Right lung (tissue), 5 donors: ENCODE measurements around the gene NTRK1. TPM values are rescaled to one million over a fixed set of nuclear protein-coding genes. Genes with fewer than 3 reads are reported as not detected.
A peak's percentile ranks its signal among the peaks of the same experiment; 100 is the strongest.

ENCODE experiments used
- DNase-seq, 2 donors: peaks; one replicate each; pipeline ENCODE4 v3.0.0-alpha.2; 2013
- polyA plus RNA-seq, 5 donors: library from polyadenylated mRNA; unstranded; fragments of 120-200 nt; gene quantifications; one replicate each; pipeline versions ENCODE4 v1.2.1 to v1.2.3, GENCODE V29; 2013; ENCODE audit warnings: inconsistent platforms in 1 of 5, low replicate concordance in 1 of 5; ENCODE audit not compliant: insufficient read length in 5 of 5, insufficient read depth in 1 of 5

NTRK1 gene
- polyA plus RNA-seq, 5 donors: 0.10 to 0.21 (median 0.18) TPM

DNA sequence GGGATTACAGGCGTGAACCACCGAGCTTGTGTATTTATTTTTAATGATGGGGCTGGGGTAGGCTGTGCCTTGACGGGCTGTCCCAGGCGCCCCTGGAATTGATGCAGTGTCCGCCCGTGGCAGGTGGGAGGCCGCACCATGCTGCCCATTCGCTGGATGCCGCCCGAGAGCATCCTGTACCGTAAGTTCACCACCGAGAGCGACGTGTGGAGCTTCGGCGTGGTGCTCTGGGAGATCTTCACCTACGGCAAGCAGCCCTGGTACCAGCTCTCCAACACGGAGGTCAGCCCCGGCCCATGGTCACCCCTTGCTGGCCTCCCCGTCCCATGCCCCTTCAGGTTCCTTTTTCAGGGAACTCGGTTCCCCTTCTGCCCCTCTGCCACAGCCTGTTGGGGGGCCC lies 19.2 kb downstream of the NTRK1 start:
- DNase-seq: no peak

DNA sequence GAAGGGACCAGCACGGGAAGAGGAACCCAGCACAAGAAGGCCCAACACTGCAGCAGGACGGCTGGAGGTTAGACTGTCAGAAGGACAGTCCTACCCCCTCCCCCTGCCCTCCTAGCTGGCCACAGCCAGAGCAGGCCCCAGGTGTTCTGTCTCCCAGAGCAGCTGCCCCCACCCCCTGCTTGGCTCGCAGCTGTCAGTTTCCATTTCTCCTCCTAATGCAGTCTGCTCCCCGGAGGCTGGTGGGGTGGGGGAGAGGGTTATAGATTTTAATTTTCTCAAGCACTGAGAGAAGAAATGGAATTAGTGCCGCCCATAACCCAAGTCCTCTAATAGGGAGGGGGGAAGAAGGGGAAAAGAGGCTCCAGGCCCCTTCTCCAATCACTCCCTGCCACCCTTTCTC lies 19.8 kb downstream of the NTRK1 start:
- DNase-seq: no peak

DNA sequence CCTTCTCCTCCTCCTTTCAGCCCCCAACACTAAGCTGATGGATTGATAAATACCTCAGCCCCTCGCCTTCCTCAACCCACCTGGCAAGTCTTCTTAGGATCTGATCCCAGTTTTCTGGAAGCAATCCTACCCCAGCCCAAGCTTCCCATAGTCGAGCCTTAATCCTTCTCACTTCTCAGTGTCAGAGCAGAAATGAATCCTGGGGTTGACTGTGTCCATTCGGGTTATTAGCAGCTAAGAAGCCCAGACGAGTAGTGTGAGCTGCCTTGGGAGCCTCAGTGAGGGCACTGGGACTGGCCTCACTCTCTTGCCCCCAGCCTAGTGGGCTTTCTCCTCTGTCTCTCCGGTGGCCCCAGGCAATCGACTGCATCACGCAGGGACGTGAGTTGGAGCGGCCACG lies 20.4 kb downstream of the NTRK1 start:
- DNase-seq: no peak

DNA sequence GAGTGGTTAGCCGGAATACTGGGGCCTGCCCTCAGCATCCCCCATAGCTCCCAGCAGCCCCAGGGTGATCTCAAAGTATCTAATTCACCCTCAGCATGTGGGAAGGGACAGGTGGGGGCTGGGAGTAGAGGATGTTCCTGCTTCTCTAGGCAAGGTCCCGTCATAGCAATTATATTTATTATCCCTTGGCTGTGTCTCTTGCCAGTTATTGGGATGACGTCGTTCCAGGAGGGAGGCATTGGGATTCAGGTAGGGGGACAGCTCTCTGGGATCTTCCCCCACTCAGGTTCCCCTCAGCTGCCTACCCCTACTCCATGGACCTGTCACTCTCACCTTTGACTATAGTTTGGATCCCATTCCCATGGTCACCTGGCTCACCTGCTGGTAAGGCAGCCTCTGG lies 21.0 kb downstream of the NTRK1 start:
- no peak for DNase-seq

DNA sequence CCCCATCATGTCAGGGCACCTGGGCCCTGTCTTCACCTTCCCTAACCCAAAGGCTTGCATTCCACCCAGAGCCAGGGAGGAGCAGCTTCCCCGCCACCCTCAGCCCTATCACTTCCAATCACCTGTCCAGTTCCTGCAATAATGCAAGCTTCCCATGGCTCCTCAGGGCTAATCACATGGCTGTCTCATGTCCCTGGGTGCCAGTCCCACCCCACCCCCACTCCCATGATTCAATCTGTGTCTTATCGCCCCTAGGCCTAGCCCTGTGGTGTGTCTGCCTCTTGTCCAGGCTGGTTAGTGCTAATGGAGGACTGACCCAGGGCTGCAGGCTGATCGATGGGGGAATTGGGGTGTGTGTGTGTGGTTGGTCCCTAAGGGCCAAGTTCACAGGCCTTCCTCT lies 21.9 kb downstream of the NTRK1 start:
- no peak for DNase-seq

DNA sequence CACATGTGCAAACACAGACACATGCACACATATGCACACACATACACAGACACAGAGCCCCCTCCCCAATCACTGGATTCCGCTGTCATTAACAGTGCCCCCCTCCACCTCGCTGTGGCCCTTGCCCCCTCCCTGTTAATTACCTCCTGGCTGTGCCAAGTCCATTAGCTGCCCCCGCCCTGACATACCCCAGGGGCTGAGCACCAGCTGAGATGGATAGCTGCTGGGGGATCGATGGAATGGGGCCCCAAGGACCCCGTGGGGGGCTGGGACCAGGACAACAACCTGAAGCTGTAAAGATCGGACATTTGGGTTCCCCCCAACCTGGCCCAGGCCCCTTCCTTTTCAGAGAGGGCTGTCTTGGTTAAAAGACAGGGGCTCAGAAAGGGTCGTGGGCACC lies 23.3 kb downstream of the NTRK1 start:
- DNase-seq: no peak

DNA sequence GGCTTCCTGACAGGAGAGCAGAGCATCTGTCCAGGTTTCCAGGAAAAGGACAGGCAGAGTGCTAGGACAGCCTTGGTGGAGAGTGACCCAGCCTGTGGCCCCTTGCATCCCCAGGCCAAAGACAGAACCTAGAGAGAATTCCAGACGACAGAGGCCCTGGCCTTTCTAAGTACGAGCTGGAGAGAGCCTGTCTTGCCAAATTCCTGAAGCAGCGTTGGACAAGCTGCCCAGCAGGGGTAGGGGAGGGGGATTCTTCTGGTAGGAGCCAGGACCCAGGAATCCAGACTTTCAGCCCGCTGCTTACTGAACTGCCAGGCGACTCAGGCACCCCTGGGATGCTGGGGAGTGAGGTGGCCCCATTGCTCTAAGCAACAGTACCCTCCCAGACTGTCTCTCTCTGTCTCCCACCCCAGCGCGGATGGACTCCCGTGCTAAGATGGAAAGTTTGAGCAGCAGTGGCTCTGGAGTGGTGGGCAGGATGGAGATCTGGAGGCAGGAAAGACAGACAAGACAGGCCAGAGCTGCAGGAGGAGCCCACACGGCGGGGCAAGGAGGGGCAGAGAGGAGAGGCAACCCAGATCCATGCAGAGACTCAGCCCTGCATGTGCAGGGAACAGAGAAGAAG lies 24.0 kb downstream of the NTRK1 start:
- DNase-seq: no peak

DNA sequence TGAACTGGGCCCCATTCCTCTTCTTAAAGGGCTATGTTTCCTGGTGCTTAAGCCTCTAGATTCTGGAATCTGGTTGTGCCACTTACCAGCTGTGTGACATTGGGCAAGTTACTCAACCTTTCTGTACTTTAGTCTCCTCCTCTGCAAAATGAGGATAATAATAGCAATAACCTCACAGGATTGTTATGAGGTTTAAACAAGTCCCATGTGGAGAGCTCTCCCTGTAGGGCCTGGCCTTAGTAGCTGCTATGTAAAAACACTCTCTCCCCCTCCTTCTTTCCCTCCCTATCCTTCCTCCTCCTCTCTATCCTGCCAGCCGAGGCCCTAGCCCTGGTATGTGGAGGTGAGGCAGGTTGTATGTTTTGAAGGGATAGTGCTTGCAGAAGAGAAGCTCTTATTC lies 24.6 kb downstream of the NTRK1 start:
- no peak for DNase-seq

DNA sequence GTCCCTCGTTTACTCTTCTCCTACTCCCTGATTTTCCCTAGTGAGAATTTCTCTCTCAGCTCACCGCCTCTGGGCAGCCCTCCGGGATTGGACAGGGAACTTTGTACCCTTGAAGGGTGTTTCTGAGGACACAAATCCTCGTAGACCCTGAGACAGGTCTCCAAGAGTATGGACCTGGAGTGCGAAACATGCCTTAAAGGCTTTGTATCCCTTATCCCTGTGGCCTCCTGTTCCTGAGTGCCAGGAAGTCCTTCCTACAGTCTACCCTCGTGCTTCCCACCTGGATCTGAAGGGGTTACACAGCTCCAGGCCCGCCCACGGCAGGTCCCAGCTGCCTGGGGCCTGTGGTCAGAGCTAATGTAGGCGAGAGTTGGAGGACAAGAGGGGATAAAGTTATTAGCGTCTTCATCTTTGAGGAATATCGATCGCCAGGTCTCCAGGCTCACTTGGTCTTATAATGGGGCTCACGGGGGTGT lies 25.3 kb downstream of the NTRK1 start:
- DNase-seq: no peak

DNA sequence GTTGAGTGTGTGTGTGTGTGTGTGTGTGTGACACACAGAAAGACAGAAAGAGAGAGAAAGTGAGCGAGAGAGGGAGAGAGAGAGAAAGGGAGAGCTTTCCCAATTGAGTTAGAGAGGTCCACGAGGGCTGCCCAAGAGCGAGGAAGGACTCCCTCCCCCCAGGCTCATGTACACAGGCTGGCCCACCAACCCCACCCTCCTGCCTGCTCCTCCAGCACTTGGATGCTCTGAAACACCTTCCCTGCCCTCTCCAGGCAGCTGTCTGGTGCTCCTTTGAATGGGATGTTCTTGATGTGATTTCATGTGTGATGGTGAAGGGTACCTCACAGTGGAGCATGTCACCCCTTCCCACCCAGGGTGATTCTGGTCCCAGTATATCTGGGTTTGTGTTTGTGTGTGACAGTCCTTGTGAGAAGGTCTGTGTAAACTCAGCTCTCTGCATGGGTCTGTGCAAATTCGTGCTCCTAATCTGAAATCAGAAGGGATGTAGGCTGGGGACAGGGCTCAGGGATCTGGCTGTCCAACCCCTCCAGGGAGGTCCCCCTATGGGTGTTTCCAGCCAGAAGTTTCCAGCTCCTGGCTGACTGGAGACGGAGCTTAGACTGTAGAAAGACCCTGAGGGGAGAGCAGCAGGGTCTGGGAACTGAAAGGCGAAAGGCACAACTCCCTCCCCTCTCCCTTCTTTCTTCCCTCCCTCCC lies 26.1 kb downstream of the NTRK1 start:
- no peak for DNase-seq

DNA sequence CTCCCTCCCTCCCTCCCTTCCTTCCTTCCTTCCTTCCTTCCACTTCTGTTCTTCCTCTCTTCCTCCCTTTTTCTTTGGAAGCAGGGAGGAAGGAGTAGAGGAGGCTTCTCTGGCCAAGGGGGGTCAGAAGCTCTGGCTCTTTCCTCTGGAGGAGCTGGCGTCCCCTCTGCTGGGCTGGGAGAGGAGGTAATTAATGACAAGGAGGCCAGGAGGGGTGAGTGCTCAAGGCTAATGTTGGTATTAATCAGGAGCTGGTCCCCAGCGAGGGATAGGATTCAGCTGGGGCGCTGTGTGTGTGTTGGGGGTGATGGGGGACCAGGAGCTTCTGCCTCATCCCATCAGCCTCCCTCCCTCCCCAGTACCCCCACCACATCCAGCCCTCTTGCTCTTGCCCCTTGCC lies 26.7 kb downstream of the NTRK1 start:
- DNase-seq: no peak

DNA sequence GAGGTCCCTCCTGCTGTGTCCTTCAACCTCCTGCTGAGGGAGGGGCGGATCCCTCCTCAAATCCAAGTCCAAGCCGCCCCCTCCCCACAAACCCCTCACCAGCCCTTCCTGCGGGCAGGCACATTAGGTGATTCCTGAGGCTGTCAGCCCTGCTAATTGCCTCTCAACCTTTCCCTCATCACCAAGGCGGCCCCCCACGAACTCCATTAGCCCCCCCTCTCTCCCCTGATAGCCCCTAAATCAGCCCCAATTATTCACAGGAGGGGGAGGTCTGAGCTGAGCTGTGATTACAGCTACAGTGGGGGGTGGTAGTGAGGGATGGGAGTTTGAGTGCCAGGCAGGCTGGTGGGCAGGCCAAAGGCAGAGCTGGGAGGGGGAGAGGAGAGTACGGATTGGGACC lies 27.1 kb downstream of the NTRK1 start:
- DNase-seq: no peak

DNA sequence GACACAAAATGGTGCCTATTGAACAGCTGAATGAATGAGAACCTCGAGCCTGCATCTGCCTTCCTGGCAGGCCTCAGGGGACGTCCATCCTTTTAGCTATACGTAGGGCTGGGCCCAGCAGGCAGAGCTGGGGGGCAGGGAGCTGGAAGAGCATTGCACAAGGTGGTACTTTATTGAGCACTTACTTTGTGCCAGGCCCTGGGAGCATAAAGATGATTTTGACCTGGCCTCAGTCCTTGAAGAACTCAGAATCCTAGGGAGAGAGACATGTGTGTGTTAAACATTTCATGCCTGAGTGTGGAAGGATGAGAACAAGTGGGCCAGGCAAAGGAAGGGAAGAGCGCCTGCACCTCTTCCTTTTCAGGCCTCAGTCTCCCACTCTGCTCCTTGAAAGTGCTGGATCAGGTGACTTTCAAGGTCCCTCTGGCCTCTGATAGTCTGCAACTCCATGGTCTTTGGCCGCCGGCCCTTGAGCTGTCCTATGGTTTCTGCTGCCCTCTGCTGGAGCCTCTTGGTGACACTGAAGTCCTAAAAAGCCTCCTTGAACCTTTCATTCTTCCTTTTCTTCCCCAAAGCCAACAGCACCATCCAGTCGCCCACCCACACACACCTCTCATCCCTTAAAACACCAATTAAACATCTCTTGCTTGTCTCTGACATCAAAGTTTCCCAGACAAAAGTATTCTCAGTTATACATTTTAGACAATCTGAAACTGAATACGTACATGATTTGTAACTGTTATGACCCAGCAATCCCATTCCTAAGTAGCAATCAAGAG lies 29.3 kb downstream of the NTRK1 start:
- peak; percentile 60 to 77 for DNase-seq

DNA sequence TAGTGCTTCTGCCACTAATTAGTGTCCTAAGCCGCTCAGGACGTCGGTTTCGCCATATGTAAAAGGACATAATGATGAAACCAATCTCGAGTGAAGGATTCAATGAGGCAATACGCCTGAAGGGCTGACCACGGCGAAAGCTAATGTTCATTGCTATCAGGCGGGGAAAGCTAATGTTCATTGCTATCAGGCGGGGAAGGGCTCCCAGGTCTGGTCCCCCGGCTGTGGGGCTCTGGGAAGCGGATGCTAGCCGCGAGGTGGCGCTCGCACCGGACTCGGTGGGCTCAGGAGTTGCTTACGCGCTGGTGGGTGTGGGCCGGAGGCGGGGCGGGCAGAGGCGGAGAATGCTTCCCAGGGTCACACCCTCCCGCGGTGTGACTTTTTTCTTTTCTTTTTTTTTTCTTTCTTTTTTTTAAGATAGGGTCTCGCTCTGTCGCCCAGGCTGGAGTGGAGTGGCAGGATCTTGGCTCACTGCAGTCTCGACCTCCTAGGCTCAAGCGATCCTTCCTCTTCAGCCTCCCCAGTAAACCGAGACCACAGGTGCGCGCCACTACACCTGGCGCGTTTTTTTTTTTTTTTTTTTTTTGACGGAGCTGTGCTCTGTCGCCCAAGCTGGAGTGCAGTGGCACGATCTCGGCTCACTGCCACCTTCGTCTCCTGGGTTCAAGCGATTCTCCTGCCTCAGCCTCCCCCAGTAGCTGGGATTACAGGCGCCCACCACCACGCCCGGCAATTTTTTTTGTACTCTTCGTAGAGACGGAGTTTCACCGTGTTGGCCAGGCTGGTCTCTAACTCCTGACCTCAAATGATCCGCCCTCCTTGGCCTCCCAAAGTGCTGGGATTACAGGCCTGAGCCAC lies 31.8 kb downstream of the NTRK1 start:
- peak; percentile 89 to 92 for DNase-seq

DNA sequence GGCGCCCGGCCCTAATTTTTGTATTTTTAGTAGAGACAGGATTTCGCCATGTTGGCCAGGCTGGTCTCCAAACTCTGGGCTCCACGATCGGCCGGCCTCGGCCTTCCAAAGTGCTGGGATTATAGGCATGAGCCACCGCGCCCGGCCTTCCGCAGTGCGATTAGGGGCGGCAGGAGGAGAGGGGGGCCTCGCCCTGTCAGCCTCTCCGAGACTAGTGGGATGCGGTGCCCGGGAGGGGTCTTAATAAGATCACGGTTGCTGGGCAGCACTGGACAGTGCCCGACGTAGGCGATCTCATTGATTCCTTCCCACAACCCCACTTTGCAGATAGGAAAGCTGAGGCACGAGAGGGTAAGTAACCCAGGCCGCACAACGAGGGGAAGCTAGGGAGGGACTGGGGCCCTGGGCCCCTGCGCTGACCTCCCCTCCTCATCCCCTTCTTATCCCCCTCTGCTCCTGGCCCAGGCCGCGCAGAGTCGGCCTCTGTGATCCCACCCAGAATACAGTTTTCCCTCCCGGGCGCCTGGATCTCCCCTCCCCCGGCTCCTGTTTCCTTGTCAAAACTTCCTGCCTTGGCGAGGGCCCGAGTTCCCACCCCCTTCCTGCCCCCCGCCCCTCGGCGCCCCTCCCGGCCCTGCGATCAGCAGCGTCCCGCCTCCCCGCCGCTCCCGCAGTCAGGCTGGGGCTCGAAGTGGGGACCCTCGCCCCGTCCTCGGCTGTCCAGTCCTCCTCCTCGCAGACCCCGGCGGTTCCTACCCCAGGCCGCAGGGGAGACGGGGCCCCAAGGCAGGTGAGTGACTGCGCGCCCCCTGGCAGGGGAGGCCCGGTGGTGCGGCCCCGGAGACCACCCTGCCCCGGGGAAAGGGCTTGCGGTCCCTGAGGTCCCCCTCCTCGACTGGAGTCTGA lies 32.6 kb downstream of the NTRK1 start, which contains the start of gene PEAR1:
TSS of gene PEAR1 (plus strand) at position 671 of the 906 bp plus-strand sequence. CDS start 10,209 bp downstream, outside the sequence.
- peak; percentile 74 to 80 for DNase-seq

DNA sequence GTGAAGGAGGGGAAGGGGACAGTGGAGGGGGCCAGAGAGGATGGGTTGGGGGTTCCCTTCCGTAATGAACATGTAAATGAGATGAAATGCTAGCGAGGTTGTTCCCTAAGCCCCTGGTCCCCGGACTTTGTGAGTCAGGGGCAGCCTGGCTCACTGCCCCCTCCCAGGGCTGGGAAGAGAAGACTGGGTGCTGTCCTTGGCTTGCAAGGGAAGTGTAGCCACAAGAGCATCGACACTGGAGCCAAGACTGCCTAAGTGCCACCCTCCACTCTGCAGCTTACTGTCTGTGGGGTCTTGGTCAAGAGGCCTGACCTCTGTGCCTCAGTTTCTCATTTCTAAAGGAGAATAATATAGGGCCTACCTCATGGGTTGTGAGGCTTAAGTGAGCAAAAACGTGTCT lies 33.3 kb downstream of the NTRK1 start:
- DNase-seq: no peak

DNA sequence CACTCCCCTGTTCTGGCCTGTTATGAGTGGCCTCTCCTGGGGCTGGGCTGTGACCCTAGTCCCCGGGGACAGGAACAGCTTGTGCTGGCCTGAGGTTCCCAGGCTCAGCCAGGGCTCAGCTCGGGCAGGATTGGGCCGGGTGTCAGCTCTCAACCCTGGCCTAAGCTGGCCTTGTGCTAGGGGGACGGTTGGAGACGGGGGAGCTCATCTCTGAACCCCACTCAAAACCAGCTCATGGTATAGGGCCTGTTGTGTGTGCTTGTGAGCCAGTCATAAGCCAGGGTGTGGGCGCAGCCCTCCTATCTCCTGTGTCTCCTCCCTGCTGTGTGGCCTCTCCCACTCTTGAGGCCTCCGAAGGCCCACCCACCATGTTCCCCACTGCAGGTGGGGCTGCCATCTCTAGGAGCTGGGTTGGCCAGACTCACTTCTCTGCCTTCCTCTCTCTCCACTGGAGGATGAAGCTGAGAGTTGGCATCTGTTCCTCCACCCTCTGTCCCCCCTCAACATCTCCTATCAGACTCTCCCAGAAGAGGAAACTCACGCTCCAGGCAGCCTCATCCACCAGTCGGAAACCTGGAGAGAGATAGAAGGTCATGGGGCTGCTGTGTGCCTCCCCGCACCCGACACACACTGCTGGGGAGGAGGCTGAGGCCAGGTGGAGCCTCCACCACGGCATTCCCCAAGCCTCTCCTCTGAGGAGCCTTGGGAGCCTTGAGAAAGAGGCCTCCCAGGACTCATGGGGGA lies 34.2 kb downstream of the NTRK1 start:
- no peak for DNase-seq

DNA sequence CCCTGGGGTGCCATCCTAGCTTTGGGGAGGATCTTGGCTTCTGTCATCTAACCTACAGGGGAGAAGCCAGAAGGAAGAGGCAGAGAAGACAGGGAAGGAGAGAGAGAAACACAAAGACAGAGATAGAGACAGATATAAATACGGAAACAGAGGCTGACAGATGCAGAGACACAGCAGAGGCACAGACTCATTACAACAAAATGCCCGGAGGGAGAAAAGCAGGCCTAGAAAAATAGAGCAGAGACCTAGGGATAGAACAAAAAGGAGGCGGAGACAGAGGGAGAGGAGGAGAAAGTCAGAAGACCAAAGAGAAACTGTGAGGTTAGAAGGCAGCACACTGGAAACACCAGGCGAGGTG lies 34.8 kb downstream of the NTRK1 start:
- no peak for DNase-seq

DNA sequence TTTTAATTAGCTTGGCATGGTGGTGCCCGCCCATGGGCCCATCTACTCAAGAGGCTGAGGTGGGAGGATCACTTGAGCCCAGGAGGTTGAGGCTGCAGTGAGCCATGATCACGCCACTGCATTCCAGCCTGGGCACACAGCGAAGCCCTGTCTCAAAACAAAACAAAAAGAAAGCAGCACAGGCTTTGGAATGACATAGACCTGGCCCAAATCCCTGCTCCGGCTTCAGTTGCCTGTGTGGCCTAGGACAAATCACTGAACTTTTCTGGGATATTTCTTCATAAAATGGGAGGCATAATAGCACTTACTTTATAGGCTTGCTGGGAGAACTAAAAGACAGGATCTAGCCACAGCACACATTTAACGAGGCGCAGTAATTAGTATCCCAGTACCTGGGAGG lies 35.3 kb downstream of the NTRK1 start:
- DNase-seq: no peak

DNA sequence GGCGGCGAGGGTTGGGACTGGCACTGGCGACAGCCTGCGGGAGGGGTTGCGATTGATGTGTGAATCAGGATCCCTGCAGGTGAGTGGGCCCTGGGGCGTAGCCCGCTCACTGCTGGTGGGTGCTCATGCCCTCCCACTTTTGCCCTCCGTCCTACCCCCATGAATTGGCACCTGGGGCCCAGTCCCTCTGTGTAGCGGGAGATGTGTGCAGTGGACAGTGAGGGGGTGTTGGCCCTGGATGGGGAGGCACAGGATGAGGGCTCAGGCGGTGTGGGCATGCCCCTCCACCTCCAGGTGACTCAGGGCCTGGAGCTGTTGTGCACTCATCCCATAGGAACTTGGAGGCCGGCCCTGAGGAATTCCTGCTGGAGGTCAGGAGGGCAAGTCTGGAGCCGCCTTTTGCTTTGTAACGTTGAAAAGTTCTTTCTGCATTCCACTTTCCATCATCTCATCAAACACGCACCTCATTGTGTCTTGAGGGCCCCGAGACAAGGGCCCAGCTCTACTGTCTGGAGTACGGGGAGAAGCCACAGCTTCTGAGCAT lies 35.9 kb downstream of the NTRK1 start:
- DNase-seq: no peak
